AG09309 (cell line): Measurements from ENCODE around the gene GID4.

Experiments
- DNase-seq: peaks from one replicate; pipeline ENCODE4 v3.0.0-alpha.2; 2010; ENCODE audit warnings: low read depth
- H3K4me3 ChIP-seq: 2 replicates; pipeline ENCODE4 v1.5.1; 2011; ENCODE audit warnings: mild to moderate bottlenecking, low read depth, low read length, moderate library complexity; ENCODE audit not compliant: control insufficient read depth
- CTCF ChIP-seq: IDR thresholded peaks from 2 replicates; pipeline ENCODE4 v1.5.1; 2011; ENCODE audit warnings: mild to moderate bottlenecking, low read depth, low read length, inconsistent platforms; ENCODE audit not compliant: insufficient read depth, control insufficient read depth; ENCODE audit errors: missing control alignments

The GID4 gene

GRCh38 chr17:18109935-18110485 lies 70.8 kb downstream of the GID4 start:
- TF ChIP-seq CTCF: no peak
- DNase-seq: no peak
- no peak overlapping the region for H3K4me3 ChIP-seq

GRCh38 chr17:18110636-18111145 lies 71.5 kb downstream of the GID4 start:
- no peak for TF ChIP-seq CTCF
- DNase-seq: no peak
- no peak overlapping the region for H3K4me3 ChIP-seq

- no peak for TF ChIP-seq CTCF
- no peak for DNase-seq
- H3K4me3 ChIP-seq: no peak overlapping the region
Measured at GRCh38 chr17:18111330-18111971, 72.2 kb downstream of the GID4 start.

- H3K4me3 ChIP-seq: no peak overlapping the region
- TF ChIP-seq CTCF: no peak
- no peak for DNase-seq
Measured at GRCh38 chr17:18115517-18115916, 76.3 kb downstream of the GID4 start.

- no peak overlapping the region for H3K4me3 ChIP-seq
- TF ChIP-seq CTCF: no peak
- no peak for DNase-seq
Measured at GRCh38 chr17:18116078-18116477, 76.9 kb downstream of the GID4 start.

GRCh38 chr17:18117533-18117932 lies 78.3 kb downstream of the GID4 start:
- TF ChIP-seq CTCF: no peak
- DNase-seq: no peak
- no peak overlapping the region for H3K4me3 ChIP-seq
